IMR-90 (cell line): ENCODE results near the gene PCK2. TPM values are rescaled to one million over a fixed set of nuclear protein-coding genes. Genes with fewer than 3 reads are reported as not detected.

Source experiments
- ATAC-seq: fragments of 200-7000 bp; cut with Tn5 transposase; 2 replicates; pipeline ENCODE4 v1.9.1; 2020; ENCODE audit warnings: low read depth, mild to moderate bottlenecking, moderate library complexity
- BruUV-seq: library from RNA; stranded (reverse); fragments of 400-500 nt; replicated peaks from 2 replicates; lab custom pipeline; 2021; lab: Mats Ljungman, UMichigan
- CTCF ChIA-PET: fragments of 300-600 bp; formaldehyde crosslinking; extraction: SDS; loops from one replicate; lab custom pipeline; 2021; ENCODE audit warnings: antibody characterized with exemption; lab: Yijun Ruan, JAX
- POLR2A ChIA-PET: fragments of 300-600 bp; sonication (Branson Sonifier 250); formaldehyde crosslinking; loops from one replicate; lab custom pipeline; 2022; ENCODE audit warnings: antibody characterized with exemption; ENCODE audit not compliant: unreplicated experiment; lab: Charles Lee
- DNase-seq: peaks from one replicate; pipeline ENCODE4 v3.0.0; 2013
- H2AFZ ChIP-seq: replicated peaks from 2 replicates; pipeline ENCODE3; 2013; ENCODE audit warnings: low read length, mild to moderate bottlenecking; ENCODE audit not compliant: poor library complexity
- H2AK5ac ChIP-seq: 2 replicates; pipeline ENCODE4 v1.6.1; 2013; ENCODE audit warnings: low read depth, low read length, inconsistent platforms
- H2AK9ac ChIP-seq: replicated peaks from 2 replicates; pipeline ENCODE3; 2013; ENCODE audit warnings: mild to moderate bottlenecking, low read depth, low read length, moderate library complexity; ENCODE audit not compliant: poor library complexity
- H2BK120ac ChIP-seq: 2 replicates; pipeline ENCODE4 v1.6.1; 2013; ENCODE audit warnings: low read depth, low read length, inconsistent platforms
- H2BK15ac ChIP-seq: 3 replicates; pipeline ENCODE4 v1.6.1; 2013; ENCODE audit warnings: low read depth, low read length, inconsistent platforms
- H2BK20ac ChIP-seq: 2 replicates; pipeline ENCODE4 v1.6.1; 2013; ENCODE audit warnings: low read depth, mild to moderate bottlenecking, inconsistent platforms, low read length, moderate library complexity
- H2BK5ac ChIP-seq: 2 replicates; pipeline ENCODE4 v1.6.1; 2013; ENCODE audit warnings: mild to moderate bottlenecking, low read depth, low read length, inconsistent platforms; ENCODE audit not compliant: poor library complexity, severe bottlenecking
- H3K14ac ChIP-seq: replicated peaks from 2 replicates; pipeline ENCODE4 v1.6.1; 2013; ENCODE audit warnings: low read depth, low read length, inconsistent platforms
- H3K18ac ChIP-seq: 2 replicates; pipeline ENCODE4 v1.6.1; 2013; ENCODE audit warnings: low read depth, low read length, control low read depth
- H3K23ac ChIP-seq: 2 replicates; pipeline ENCODE4 v1.6.1; 2013; ENCODE audit warnings: low read depth, low read length, inconsistent platforms
- H3K27ac ChIP-seq: 2 replicates; pipeline ENCODE4 v1.5.1; 2013; ENCODE audit warnings: mild to moderate bottlenecking, control low read depth, low read length; ENCODE audit not compliant: insufficient read depth
- H3K27me3 ChIP-seq: 2 replicates; pipeline ENCODE4 v1.6.1; 2013; ENCODE audit warnings: low read length; ENCODE audit not compliant: control insufficient read depth, insufficient read depth
- H3K36me3 ChIP-seq: 2 replicates; pipeline ENCODE4 v1.6.1; 2013; ENCODE audit warnings: low read length, mixed read lengths; ENCODE audit not compliant: control insufficient read depth, insufficient read depth
- H3K4ac ChIP-seq: 2 replicates; pipeline ENCODE4 v1.6.1; 2013; ENCODE audit warnings: low read depth, low read length, inconsistent platforms
- H3K4me1 ChIP-seq: 2 replicates; pipeline ENCODE4 v1.6.1; 2013; ENCODE audit warnings: low read length, mixed read lengths; ENCODE audit not compliant: control insufficient read depth, insufficient read depth
- H3K4me2 ChIP-seq: 2 replicates; pipeline ENCODE4 v1.6.1; 2013; ENCODE audit warnings: low read depth, mild to moderate bottlenecking, control low read depth, low read length, moderate library complexity
- H3K4me3 ChIP-seq: 2 replicates; pipeline ENCODE4 v1.5.1; 2013; ENCODE audit warnings: low read depth, mild to moderate bottlenecking, control low read depth, low read length, moderate library complexity; ENCODE audit not compliant: insufficient read depth
- H3K56ac ChIP-seq: 2 replicates; pipeline ENCODE4 v1.6.1; 2013; ENCODE audit warnings: low read length, inconsistent platforms; ENCODE audit not compliant: insufficient read depth; ENCODE audit errors: extremely low read depth
- H3K79me1 ChIP-seq, 2 experiments: 2 replicates each; pipeline ENCODE4 v1.6.1; 2013; ENCODE audit warnings: low read length in 2 of 2, inconsistent platforms in 1 of 2, low read depth in 1 of 2
- H3K9ac ChIP-seq: 2 replicates; pipeline ENCODE4 v1.6.1; 2013; ENCODE audit warnings: low read depth, low read length, control low read depth
- H3K9me1 ChIP-seq: 2 replicates; pipeline ENCODE4 v1.6.1; 2013; ENCODE audit warnings: low read length, inconsistent platforms; ENCODE audit not compliant: insufficient read depth
- H3K9me3 ChIP-seq: 2 replicates; pipeline ENCODE4 v1.6.1; 2013; ENCODE audit warnings: low read length; ENCODE audit not compliant: control insufficient read depth, insufficient read depth
- H4K20me1 ChIP-seq: 2 replicates; pipeline ENCODE4 v1.6.1; 2013; ENCODE audit warnings: low read length, inconsistent platforms; ENCODE audit not compliant: insufficient read depth
- H4K5ac ChIP-seq: 2 replicates; pipeline ENCODE4 v1.6.1; 2013; ENCODE audit warnings: mild to moderate bottlenecking, low read depth, low read length, control low read depth
- H4K8ac ChIP-seq, 2 experiments: 2 replicates each; pipeline ENCODE4 v1.6.1; 2013; ENCODE audit warnings: low read depth in 2 of 2, low read length in 2 of 2, control low read depth in 1 of 2, inconsistent platforms in 1 of 2
- H4K91ac ChIP-seq: 2 replicates; pipeline ENCODE4 v1.6.1; 2013; ENCODE audit warnings: low read depth, low read length, inconsistent platforms; ENCODE audit not compliant: insufficient read depth
- BHLHE40 ChIP-seq: fragments of 150-350 bp; IDR thresholded peaks from 2 replicates; pipeline ENCODE4 v1.6.1; 2016; ENCODE audit warnings: mild to moderate bottlenecking, low read depth, low read length
- CHD1 ChIP-seq: IDR thresholded peaks from 2 replicates; pipeline ENCODE4 v1.6.1; 2012; ENCODE audit warnings: low read depth, low read length, improper control_type of control experiment
- CTCF ChIP-seq: conservative IDR thresholded peaks from 2 replicates; pipeline ENCODE4 v1.5.1; 2012; ENCODE audit warnings: mild to moderate bottlenecking, low read depth, low read length, improper control_type of control experiment
- ELK1 ChIP-seq: fragments of 150-350 bp; IDR thresholded peaks from 2 replicates; pipeline ENCODE4 v1.6.1; 2016; ENCODE audit warnings: low read depth, mild to moderate bottlenecking, low read length, moderate library complexity, borderline replicate concordance
- FOS ChIP-seq: fragments of 150-350 bp; IDR thresholded peaks from 2 replicates; pipeline ENCODE4 v1.6.1; 2016; ENCODE audit warnings: low read depth, low read length
- MAFK ChIP-seq: IDR thresholded peaks from 2 replicates; pipeline ENCODE4 v1.6.1; 2012; ENCODE audit warnings: low read depth, low read length, improper control_type of control experiment
- MAZ ChIP-seq: IDR thresholded peaks from 2 replicates; pipeline ENCODE4 v1.6.1; 2012; ENCODE audit warnings: low read depth, mild to moderate bottlenecking, low read length, improper control_type of control experiment, moderate library complexity, borderline replicate concordance
- MXI1 ChIP-seq: IDR thresholded peaks from 2 replicates; pipeline ENCODE4 v1.6.1; 2012; ENCODE audit warnings: low read depth, mild to moderate bottlenecking, low read length, moderate library complexity, borderline replicate concordance
- NFE2L2 ChIP-seq: fragments of 150-350 bp; IDR thresholded peaks from 2 replicates; pipeline ENCODE4 v1.6.1; 2016; ENCODE audit warnings: low read depth, mild to moderate bottlenecking, low read length
- POLR2A ChIP-seq: IDR thresholded peaks from 2 replicates; pipeline ENCODE4 v1.6.1; 2012; ENCODE audit warnings: mild to moderate bottlenecking, low read depth, low read length
- RAD21 ChIP-seq: IDR thresholded peaks from 2 replicates; pipeline ENCODE4 v1.6.1; 2012; ENCODE audit warnings: low read length, improper control_type of control experiment
- SMC3 ChIP-seq: fragments of 150-350 bp; IDR thresholded peaks from 2 replicates; pipeline ENCODE4 v1.6.1; 2016; ENCODE audit warnings: low read depth, mild to moderate bottlenecking, antibody characterized with exemption, low read length, moderate library complexity
- WGBS, 2 experiments: methylation state at CpG; one replicate each; pipeline versions ENCODE4 v1.1.5 to v1.1.7; 2013; ENCODE audit warnings: missing lambda C conversion rate in 2 of 2; ENCODE audit not compliant: insufficient read length in 1 of 2; ENCODE audit errors: extremely low coverage in 2 of 2; 5-methylcytosine and 5-hydroxymethylcytosine counted together
- dilution Hi-C: fragments of 300-500 bp; cut with HindIII; formaldehyde crosslinking; loops from one replicate; pipeline ENCODE4 v1.14.3; 2018; ENCODE audit warnings: low sequenced_read_pairs; ENCODE audit not compliant: unreplicated experiment
- in situ Hi-C: fragments of 300-500 bp; cut with MboI; formaldehyde crosslinking; loops from 3 replicates; pipeline ENCODE4 v1.14.3; 2019; ENCODE audit warnings: low sequenced_read_pairs, inconsistent platforms, mixed read lengths
- intact Hi-C: fragments of 100-400 bp; cut with micrococcal nuclease; formaldehyde crosslinking; loops from 2 replicates; pipeline ENCODE4 v1.10.0; 2022
- polyA plus RNA-seq, 3 experiments: library from polyadenylated mRNA; depleted of rRNA; stranded (reverse); fragments of >200 nt; gene quantifications; 2 replicates each; pipeline ENCODE4 v1.2.3, GENCODE V29; 2012; ENCODE audit warnings: low replicate concordance in 1 of 3
- total RNA-seq: library from RNA; depleted of rRNA; stranded (reverse); fragments of >200 nt; gene quantifications from 2 replicates; pipeline ENCODE4 v1.2.3, GENCODE V29; 2012
- TF ChIP-seq, protein P1 (sequence below): fragments of 150-350 bp; IDR thresholded peaks from 2 replicates; pipeline ENCODE4 v1.6.1; 2017; ENCODE audit warnings: mild to moderate bottlenecking, antibody characterized with exemption, low read length, low read depth

Gene PCK2
- total and polyA plus RNA-seq, 2 of the 4 experiments (the other 2 are of a cell fraction) = 13.4 to 29.4 TPM

DNA sequence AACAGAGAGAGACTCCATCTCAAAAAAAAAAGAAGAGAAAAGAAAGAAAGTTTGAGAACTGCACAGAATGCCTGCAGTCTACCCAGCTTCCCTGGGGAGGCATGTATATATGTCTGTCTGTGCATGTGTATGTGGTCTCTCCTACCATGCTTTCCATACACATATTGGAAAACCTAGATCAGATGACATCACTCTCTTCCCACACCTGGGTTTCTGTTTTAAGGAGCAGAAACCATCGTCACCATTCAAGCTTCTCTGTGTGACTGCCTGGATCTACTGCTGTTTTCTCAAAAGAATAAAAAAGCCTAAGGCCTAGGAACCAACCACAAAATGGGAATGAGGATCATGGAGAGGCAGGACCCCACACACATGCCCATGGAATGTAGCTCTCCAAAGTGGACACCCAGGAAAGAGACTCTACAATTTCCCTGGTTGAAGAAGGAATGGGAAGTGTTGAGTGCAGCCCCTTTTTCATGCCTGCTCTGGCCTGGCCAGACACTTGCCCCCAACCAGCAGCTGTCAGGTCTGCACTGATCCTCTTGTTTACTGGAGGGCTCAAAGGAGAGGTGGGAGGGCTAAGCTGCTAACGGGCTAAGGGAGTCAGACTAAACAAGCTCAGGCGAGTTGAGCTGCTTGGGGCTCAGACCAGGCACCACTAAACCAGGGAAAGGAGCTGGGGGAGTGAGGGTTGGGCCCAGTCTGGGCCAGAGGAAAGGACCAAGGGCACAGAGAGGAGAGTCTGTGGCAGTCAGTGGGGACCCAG, 7.7 kb upstream of the PCK2 start:
- Histone ChIP-seq H3K9me1 (no peaks in the 10 kb centered on the region), H3K14ac (no peak overlapping the region), H3K27ac (no peak overlapping the region), H3K4me2 (no peak overlapping the region), H2AK9ac (no peak overlapping the region), H2BK20ac (no peak overlapping the region), H4K20me1 (no peaks in the 10 kb centered on the region), H3K36me3 (no peaks in the 10 kb centered on the region), H3K4me1 (no peaks in the 10 kb centered on the region), H4K5ac (no peak overlapping the region), H3K56ac (no peak overlapping the region), H2BK5ac (no peak overlapping the region), H3K23ac (no peak overlapping the region), H2BK120ac (no peak overlapping the region), H3K4me3 (no peak overlapping the region), H3K9me3 (no peaks in the 10 kb centered on the region), H2AK5ac (no peak overlapping the region), H3K18ac (no peak overlapping the region), H3K9ac (no peak overlapping the region), H3K4ac (no peak overlapping the region), H3K79me1 (no peaks in the 10 kb centered on the region), H4K91ac (no peak overlapping the region), H2BK15ac (no peak overlapping the region), H4K8ac (no peak overlapping the region), H2AFZ (no peak overlapping the region), H3K27me3 (peaks cover 47% of the 10 kb centered on the region)
- DNase-seq (no peak), ATAC-seq (no peak)
- CTCF ChIA-PET = interaction anchor here (1.7 kb wide), 1 partner anchor 28 kb away, joined by 6 read pairs; no protein-coding TSS in a partner anchor
- BruUV-seq = no TSS peak
- POLR2A ChIA-PET = no interaction called here
- in situ Hi-C loops (no loop called here), dilution Hi-C loops (no loop called here), intact Hi-C loops (no loop called here)
- no peak for TF ChIP-seq RAD21
- no peak for TF ChIP-seq POLR2A
- TF ChIP-seq CTCF = no peak
- no peak for TF ChIP-seq CHD1
- no peak for TF ChIP-seq MAZ
- no peak for TF ChIP-seq SMC3
- no peak for TF ChIP-seq NFE2L2
- no peak for TF ChIP-seq BHLHE40
- no peak for TF ChIP-seq MAFK
- no peak for TF ChIP-seq ELK1
- TF ChIP-seq, protein P1, sequence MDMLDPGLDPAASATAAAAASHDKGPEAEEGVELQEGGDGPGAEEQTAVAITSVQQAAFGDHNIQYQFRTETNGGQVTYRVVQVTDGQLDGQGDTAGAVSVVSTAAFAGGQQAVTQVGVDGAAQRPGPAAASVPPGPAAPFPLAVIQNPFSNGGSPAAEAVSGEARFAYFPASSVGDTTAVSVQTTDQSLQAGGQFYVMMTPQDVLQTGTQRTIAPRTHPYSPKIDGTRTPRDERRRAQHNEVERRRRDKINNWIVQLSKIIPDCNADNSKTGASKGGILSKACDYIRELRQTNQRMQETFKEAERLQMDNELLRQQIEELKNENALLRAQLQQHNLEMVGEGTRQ = no peak
- no peak for TF ChIP-seq FOS
- no peak for TF ChIP-seq MXI1
- WGBS, 2 experiments = no CpG with 5 or more reads among the region's 3 CpGs
